WTC11 (cell line): ENCODE results near the gene TGFBI.

Experiments
- MXD4 ChIP-seq: fragments of 250-450 bp; sonication (Bioruptor Pico); IDR thresholded peaks from 2 replicates; pipeline ENCODE4 v1.8.0; 2021; ENCODE audit warnings: mild to moderate bottlenecking, moderate library complexity, borderline replicate concordance
- ZNF121 ChIP-seq: sonication (generic); formaldehyde crosslinking; IDR thresholded peaks from 2 replicates; pipeline ENCODE4 v1.8.0; 2023; ENCODE audit warnings: missing genetic modification reagents
- TF ChIP-seq, protein P1 (sequence below): fragments of 200-600 bp; IDR thresholded peaks from 2 replicates; pipeline ENCODE4 v1.8.0; 2022; ENCODE audit warnings: antibody characterized with exemption
- TF ChIP-seq, protein P2 (sequence below): sonication (generic); formaldehyde crosslinking; IDR thresholded peaks from 2 replicates; pipeline ENCODE4 v1.8.1; 2023; ENCODE audit warnings: mild to moderate bottlenecking, missing genetic modification reagents
- TF ChIP-seq, protein P3 (sequence below): sonication (generic); formaldehyde crosslinking; IDR thresholded peaks from 2 replicates; pipeline ENCODE4 v1.8.1; 2022; ENCODE audit warnings: low read depth, mild to moderate bottlenecking, moderate library complexity, missing genetic modification reagents, borderline replicate concordance

DNA sequence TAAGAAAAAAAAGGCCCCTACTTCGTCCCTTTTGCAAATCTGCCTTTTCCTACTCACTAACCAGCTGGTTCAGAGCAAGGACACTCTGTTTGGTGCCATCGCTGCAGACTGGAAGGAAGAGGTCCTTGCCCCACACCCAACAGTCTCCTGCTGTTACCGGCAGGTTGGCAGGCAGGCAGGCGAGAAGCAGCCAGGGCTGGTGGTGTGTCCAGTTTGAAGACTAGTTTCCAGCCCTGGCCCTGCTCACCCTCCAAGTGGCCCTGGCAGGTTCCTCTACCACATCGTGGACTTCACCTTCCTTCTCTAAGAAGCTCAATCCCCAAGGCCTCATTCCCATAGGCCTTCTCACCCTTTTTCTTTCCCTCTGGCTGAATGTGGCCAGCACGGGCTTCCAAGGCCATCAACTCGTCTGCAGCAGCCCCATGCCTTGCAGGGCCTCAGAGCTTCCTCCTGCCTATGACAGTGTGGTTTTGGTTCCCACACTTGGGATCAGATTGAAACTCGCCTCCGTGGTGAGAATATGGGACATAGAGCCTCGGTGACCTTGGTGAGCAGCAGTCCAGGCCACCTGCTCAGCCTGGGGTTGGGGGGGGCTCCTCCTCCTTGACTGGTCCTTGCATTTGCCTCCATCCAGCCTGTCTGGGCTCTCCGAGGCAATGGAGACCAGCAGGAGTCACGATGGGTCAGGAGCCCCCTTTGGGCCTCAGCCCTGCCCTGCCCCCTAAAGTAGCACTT, 22.9 kb downstream of the TGFBI start:
- TF ChIP-seq, protein P1, sequence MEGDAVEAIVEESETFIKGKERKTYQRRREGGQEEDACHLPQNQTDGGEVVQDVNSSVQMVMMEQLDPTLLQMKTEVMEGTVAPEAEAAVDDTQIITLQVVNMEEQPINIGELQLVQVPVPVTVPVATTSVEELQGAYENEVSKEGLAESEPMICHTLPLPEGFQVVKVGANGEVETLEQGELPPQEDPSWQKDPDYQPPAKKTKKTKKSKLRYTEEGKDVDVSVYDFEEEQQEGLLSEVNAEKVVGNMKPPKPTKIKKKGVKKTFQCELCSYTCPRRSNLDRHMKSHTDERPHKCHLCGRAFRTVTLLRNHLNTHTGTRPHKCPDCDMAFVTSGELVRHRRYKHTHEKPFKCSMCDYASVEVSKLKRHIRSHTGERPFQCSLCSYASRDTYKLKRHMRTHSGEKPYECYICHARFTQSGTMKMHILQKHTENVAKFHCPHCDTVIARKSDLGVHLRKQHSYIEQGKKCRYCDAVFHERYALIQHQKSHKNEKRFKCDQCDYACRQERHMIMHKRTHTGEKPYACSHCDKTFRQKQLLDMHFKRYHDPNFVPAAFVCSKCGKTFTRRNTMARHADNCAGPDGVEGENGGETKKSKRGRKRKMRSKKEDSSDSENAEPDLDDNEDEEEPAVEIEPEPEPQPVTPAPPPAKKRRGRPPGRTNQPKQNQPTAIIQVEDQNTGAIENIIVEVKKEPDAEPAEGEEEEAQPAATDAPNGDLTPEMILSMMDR = no peak
- TF ChIP-seq ZNF121 (CRISPR knock-in tag) = no peak
- TF ChIP-seq, protein P2, sequence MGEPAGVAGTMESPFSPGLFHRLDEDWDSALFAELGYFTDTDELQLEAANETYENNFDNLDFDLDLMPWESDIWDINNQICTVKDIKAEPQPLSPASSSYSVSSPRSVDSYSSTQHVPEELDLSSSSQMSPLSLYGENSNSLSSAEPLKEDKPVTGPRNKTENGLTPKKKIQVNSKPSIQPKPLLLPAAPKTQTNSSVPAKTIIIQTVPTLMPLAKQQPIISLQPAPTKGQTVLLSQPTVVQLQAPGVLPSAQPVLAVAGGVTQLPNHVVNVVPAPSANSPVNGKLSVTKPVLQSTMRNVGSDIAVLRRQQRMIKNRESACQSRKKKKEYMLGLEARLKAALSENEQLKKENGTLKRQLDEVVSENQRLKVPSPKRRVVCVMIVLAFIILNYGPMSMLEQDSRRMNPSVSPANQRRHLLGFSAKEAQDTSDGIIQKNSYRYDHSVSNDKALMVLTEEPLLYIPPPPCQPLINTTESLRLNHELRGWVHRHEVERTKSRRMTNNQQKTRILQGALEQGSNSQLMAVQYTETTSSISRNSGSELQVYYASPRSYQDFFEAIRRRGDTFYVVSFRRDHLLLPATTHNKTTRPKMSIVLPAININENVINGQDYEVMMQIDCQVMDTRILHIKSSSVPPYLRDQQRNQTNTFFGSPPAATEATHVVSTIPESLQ (CRISPR knock-in tag) = no peak
- TF ChIP-seq, protein P3, sequence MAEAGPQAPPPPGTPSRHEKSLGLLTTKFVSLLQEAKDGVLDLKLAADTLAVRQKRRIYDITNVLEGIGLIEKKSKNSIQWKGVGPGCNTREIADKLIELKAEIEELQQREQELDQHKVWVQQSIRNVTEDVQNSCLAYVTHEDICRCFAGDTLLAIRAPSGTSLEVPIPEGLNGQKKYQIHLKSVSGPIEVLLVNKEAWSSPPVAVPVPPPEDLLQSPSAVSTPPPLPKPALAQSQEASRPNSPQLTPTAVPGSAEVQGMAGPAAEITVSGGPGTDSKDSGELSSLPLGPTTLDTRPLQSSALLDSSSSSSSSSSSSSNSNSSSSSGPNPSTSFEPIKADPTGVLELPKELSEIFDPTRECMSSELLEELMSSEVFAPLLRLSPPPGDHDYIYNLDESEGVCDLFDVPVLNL = no peak
- TF ChIP-seq MXD4 (CRISPR knock-in tag) = no peak
